K562 (cell line): ENCODE results near the gene GNAS-AS1. TPM values are rescaled to one million over a fixed set of nuclear protein-coding genes. Genes with fewer than 3 reads are reported as not detected.

Experiments
- ATAC-seq: fragments of 200-7000 bp; cut with Tn5 transposase; 3 replicates; pipeline ENCODE4 v1.9.1; 2020; ENCODE audit warnings: moderate library complexity
- BruUV-seq: library from RNA; stranded (reverse); fragments of 400-500 nt; replicated peaks from 2 replicates; lab custom pipeline; 2021; lab: Mats Ljungman, UMichigan
- CTCF ChIA-PET: fragments of 300-600 bp; formaldehyde crosslinking; extraction: SDS; loops from one replicate; lab custom pipeline; 2021; ENCODE audit warnings: low intra/inter-chr PET ratio; lab: Yijun Ruan, JAX
- POLR2A ChIA-PET: fragments of 300-600, 350-650 bp; sonication (Branson Sonifier 250); formaldehyde crosslinking; extraction: SDS; loops from one replicate; lab custom pipeline; 2021; ENCODE audit warnings: antibody characterized with exemption, inconsistent platforms; lab: Yijun Ruan, JAX
- DNase-seq, 4 experiments: peaks; one replicate each; pipeline versions ENCODE4 v3.0.0 to v3.0.0-alpha.2; 2011 to 2018; ENCODE audit warnings: low spot score in 3 of 4, mixed read lengths in 3 of 4; ENCODE audit errors: extremely low read depth in 1 of 4
- FAIRE-seq: peaks from 2 replicates; lab custom pipeline; 2011; peaks lifted over from hg19 to GRCh38; lab: Jason Lieb, UNC
- H2AFZ ChIP-seq: 2 replicates; pipeline ENCODE4 v1.6.0; 2011; ENCODE audit warnings: low read depth, low read length, control low read depth, inconsistent platforms
- H3K27ac ChIP-seq: fragments of 200-600 bp; 3 replicates; pipeline ENCODE4 v1.8.0; 2011; ENCODE audit warnings: low read depth, mild to moderate bottlenecking, control low read depth, inconsistent platforms, low read length, moderate library complexity, mixed read lengths; ENCODE audit errors: extremely low read depth
- H3K27me3 ChIP-seq, 2 experiments: fragments of 300-600 bp in 1 of 2; 2 replicates in 1 of 2; 3 replicates in 1 of 2; pipeline versions ENCODE4 v1.6.0 to v1.8.0; 2011; ENCODE audit warnings: inconsistent platforms in 2 of 2, low read length in 2 of 2, mild to moderate bottlenecking in 1 of 2, mixed read lengths in 1 of 2, moderate library complexity in 1 of 2; ENCODE audit not compliant: control insufficient read depth in 2 of 2, insufficient read depth in 2 of 2
- H3K36me3 ChIP-seq: fragments of 300-600 bp; 3 replicates; pipeline ENCODE4 v1.8.0; 2011; ENCODE audit warnings: mild to moderate bottlenecking, low read length, inconsistent platforms; ENCODE audit not compliant: control insufficient read depth, insufficient read depth
- H3K4me1 ChIP-seq, 2 experiments: fragments of 200-600 bp in 1 of 2; replicated peaks in 1 of 2; 2 replicates in 1 of 2; 3 replicates in 1 of 2; pipeline versions ENCODE4 v1.5.1 to v1.8.0; 2011; ENCODE audit warnings: inconsistent platforms in 2 of 2, low read length in 2 of 2, mild to moderate bottlenecking in 1 of 2, mixed read lengths in 1 of 2, moderate library complexity in 1 of 2; ENCODE audit not compliant: control insufficient read depth in 2 of 2, insufficient read depth in 2 of 2
- H3K4me2 ChIP-seq: 2 replicates; pipeline ENCODE4 v1.6.1; 2011; ENCODE audit warnings: low read length, control low read depth, inconsistent platforms, mixed read lengths; ENCODE audit not compliant: insufficient read depth
- H3K4me3 ChIP-seq: fragments of 200-600 bp; sonication (generic), shearing (Covaris generic); 2 replicates; pipeline ENCODE4 v1.5.1; 2016; ENCODE audit warnings: control low read depth, inconsistent platforms
- H3K79me2 ChIP-seq: fragments of 200-600 bp; 3 replicates; pipeline ENCODE4 v1.8.0; 2011; ENCODE audit warnings: low read length, inconsistent platforms; ENCODE audit not compliant: control insufficient read depth, insufficient read depth
- H3K9ac ChIP-seq, 2 experiments: 2 replicates each; pipeline versions ENCODE4 v1.6.0 to v1.6.1; 2011; ENCODE audit warnings: low read depth in 2 of 2, low read length in 2 of 2, control low read depth in 1 of 2, inconsistent platforms in 1 of 2, mild to moderate bottlenecking in 1 of 2, mixed read lengths in 1 of 2; ENCODE audit not compliant: insufficient read depth in 1 of 2
- H3K9me1 ChIP-seq: one replicate; pipeline ENCODE4 v1.6.0; 2011; ENCODE audit warnings: inconsistent platforms, mild to moderate bottlenecking, low read length, moderate library complexity; ENCODE audit not compliant: control insufficient read depth, insufficient read depth
- H3K9me3 ChIP-seq: replicated peaks from 2 replicates; pipeline ENCODE4 v1.5.1; 2011; ENCODE audit warnings: low read depth, low read length, inconsistent platforms; ENCODE audit not compliant: control insufficient read depth, insufficient read depth
- H4K20me1 ChIP-seq: replicated peaks from 2 replicates; pipeline ENCODE4 v1.6.1; 2011; ENCODE audit warnings: low read length, inconsistent platforms, mixed read lengths; ENCODE audit not compliant: control insufficient read depth, insufficient read depth
- CXXC5 ChIP-seq: fragments of 250-450 bp; sonication (Bioruptor Pico); IDR thresholded peaks from 2 replicates; pipeline ENCODE4 v1.8.0; 2022; ENCODE audit warnings: inconsistent platforms, mild to moderate bottlenecking, moderate library complexity
- HDAC8 ChIP-seq: fragments of 450-650 bp; IDR thresholded peaks from 2 replicates; pipeline ENCODE4 v1.6.1; 2016; ENCODE audit warnings: mild to moderate bottlenecking, missing genetic modification characterization, moderate library complexity, missing compliant biosample characterization
- ZNF511 ChIP-seq: sonication (generic); formaldehyde crosslinking; IDR thresholded peaks from 2 replicates; pipeline ENCODE4 v1.8.0; 2022; ENCODE audit warnings: mild to moderate bottlenecking, missing genetic modification reagents
- WGBS: fragments of 100-300 bp; shearing (Covaris generic); methylation state at CpG from one replicate; pipeline ENCODE4 v1.1.6; 2016; ENCODE audit warnings: low coverage, mixed read lengths; ENCODE audit not compliant: insufficient coverage; ENCODE audit errors: missing lambda C conversion rate; 5-methylcytosine and 5-hydroxymethylcytosine counted together
- in situ Hi-C: fragments of 300-500 bp; cut with MboI; formaldehyde crosslinking; loops from 4 replicates; pipeline ENCODE4 v1.15.0; 2018; ENCODE audit warnings: inconsistent platforms, mixed read lengths
- intact Hi-C: fragments of 100-400 bp; cut with micrococcal nuclease; formaldehyde crosslinking; loops from 2 replicates; pipeline ENCODE4 v1.14.2; 2022
- polyA plus RNA-seq, 8 experiments: library from polyadenylated mRNA; depleted of rRNA in 4 of 8; stranded (reverse) in 5 of 8; unstranded in 3 of 8; fragments of >200 nt; fragmentation: Nextera tagmentation in 2 of 8; fragmentation: Illumina TruSeq in 1 of 8; extraction: Ambion mirVana in 2 of 8; extraction: Trizol in 1 of 8; gene quantifications; 2 replicates each; pipeline versions ENCODE4 v1.2.1 to v1.2.3, GENCODE V29; 2011 to 2014; ENCODE audit warnings: inconsistent platforms in 1 of 8, missing spikeins in 1 of 8
- total RNA-seq, 7 experiments: library from RNA; depleted of rRNA in 6 of 7; stranded (reverse); fragments of >200 nt in 6 of 7; fragmentation: Illumina TruSeq in 2 of 7; extraction: Trizol in 2 of 7; gene quantifications; 2 replicates each; pipeline versions ENCODE4 v1.2.1 to v1.2.3, GENCODE V29; 2011 to 2021; ENCODE audit warnings: low replicate concordance in 1 of 7

GNAS-AS1 gene
- total and polyA plus RNA-seq, 9 of the 15 experiments (the other 6 are each of a cell fraction or from before 2014, with no cell fraction given): 0.04 to 2.5 (median 0.25) TPM

GRCh38 chr20:58853976-58854637 lies 3.4 kb upstream of the GNAS-AS1 start:
- peaks cover 3 to 21% of the 10 kb centered on the region in 2 experiments; a peak in 2 of 5 replicates for H3K27me3 ChIP-seq
- in situ Hi-C loops: loop anchor here (10.0 kb wide), 1 partner anchor 369 kb away; no protein-coding TSS in a partner anchor

DNA sequence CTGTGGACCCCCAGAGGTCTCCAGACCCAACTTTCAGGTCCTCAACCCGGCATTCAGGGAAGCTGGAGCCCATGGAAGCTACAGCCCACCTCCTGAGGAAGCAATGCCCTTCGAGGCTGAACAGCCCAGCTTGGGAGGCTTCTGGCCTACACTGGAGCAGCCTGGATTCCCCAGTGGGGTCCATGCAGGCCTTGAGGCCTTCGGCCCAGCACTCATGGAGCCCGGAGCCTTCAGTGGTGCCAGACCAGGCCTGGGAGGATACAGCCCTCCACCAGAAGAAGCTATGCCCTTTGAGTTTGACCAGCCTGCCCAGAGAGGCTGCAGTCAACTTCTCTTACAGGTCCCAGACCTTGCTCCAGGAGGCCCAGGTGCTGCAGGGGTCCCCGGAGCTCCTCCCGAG lies 2.8 kb upstream of the GNAS-AS1 start:
- POLR2A ChIA-PET: interaction anchor here (0.5 kb wide), 1 partner anchor 447 kb away, joined by 3 read pairs; the partner anchor contains the start of gene EDN3
- TF ChIP-seq CXXC5 (CRISPR knock-in tag) (no peak), ZNF511 (CRISPR knock-in tag) (no peak)
- TF ChIP-seq, all 486 proteins: peak for 0
- 9% methylated on average over 6 of the region's 6 CpGs for WGBS
- H3K9me1 ChIP-seq: no peaks in the 10 kb centered on the region
- BruUV-seq: no TSS peak
- no peaks in the 10 kb centered on the region for H3K36me3 ChIP-seq
- H2AFZ ChIP-seq: no peak overlapping the region
- H3K27ac ChIP-seq: no peak overlapping the region
- no peak for FAIRE-seq
- no peak for ATAC-seq
- no peak overlapping the region for H3K9ac ChIP-seq
- H3K4me3 ChIP-seq: no peak overlapping the region
- H3K79me2 ChIP-seq: no peaks in the 10 kb centered on the region
- intact Hi-C loops: no loop called here
- H4K20me1 ChIP-seq: no peaks in the 10 kb centered on the region
- in situ Hi-C loops: loop anchor here (10.0 kb wide), 1 partner anchor 369 kb away; no protein-coding TSS in a partner anchor
- H3K9me3 ChIP-seq: no peaks in the 10 kb centered on the region
- peaks cover 3 to 21% of the 10 kb centered on the region in 2 experiments; a peak in 2 of 5 replicates for H3K27me3 ChIP-seq
- CTCF ChIA-PET: no interaction called here
- no peak for DNase-seq
- peaks cover 0 to 39% of the 10 kb centered on the region in 2 experiments; a peak in 2 of 5 replicates for H3K4me1 ChIP-seq
- H3K4me2 ChIP-seq: no peak overlapping the region

More at GRCh38 chr20:58853976-58854637, 3.4 kb upstream of the GNAS-AS1 start:
- Histone ChIP-seq H3K36me3 (no peaks in the 10 kb centered on the region), H4K20me1 (no peaks in the 10 kb centered on the region), H3K9me1 (no peaks in the 10 kb centered on the region), H2AFZ (no peak overlapping the region), H3K79me2 (no peaks in the 10 kb centered on the region), H3K4me3 (no peak overlapping the region), H3K9ac (no peak overlapping the region), H3K4me1 (peaks cover 0 to 39% of the 10 kb centered on the region in 2 experiments; a peak in 2 of 5 replicates), H3K9me3 (no peaks in the 10 kb centered on the region), H3K4me2 (no peak overlapping the region), H3K27ac (no peak overlapping the region)
- ChIA-PET CTCF (no interaction called here), POLR2A (no interaction called here)
- intact Hi-C loops: no loop called here
- no peak for TF ChIP-seq HDAC8 (tag)
- no peak for ATAC-seq
- no peak for DNase-seq
- WGBS: 29% methylated on average over 14 of the region's 63 CpGs
- BruUV-seq: no TSS peak
- no peak for FAIRE-seq
